Astrocyte of the cerebellum (primary cell): ENCODE data around the gene EGFLAM.

Source experiments
- DNase-seq: peaks from one replicate; pipeline ENCODE4 v3.0.0-alpha.2; 2011; ENCODE audit warnings: low read depth
- H3K4me3 ChIP-seq: 2 replicates; pipeline ENCODE4 v1.5.1; 2011; ENCODE audit warnings: mild to moderate bottlenecking, low read depth, low read length, moderate library complexity
- in situ Hi-C: cut with HindIII; loops from 2 replicates; pipeline ENCODE4 v1.10.0; 2017; ENCODE audit warnings: low sequenced_read_pairs
- TF ChIP-seq, protein P1 (sequence below): IDR thresholded peaks from 2 replicates; pipeline ENCODE4 v1.5.1; 2012; ENCODE audit warnings: low read length, low read depth, moderate library complexity, mild to moderate bottlenecking; ENCODE audit errors: missing control alignments

The EGFLAM gene

DNA sequence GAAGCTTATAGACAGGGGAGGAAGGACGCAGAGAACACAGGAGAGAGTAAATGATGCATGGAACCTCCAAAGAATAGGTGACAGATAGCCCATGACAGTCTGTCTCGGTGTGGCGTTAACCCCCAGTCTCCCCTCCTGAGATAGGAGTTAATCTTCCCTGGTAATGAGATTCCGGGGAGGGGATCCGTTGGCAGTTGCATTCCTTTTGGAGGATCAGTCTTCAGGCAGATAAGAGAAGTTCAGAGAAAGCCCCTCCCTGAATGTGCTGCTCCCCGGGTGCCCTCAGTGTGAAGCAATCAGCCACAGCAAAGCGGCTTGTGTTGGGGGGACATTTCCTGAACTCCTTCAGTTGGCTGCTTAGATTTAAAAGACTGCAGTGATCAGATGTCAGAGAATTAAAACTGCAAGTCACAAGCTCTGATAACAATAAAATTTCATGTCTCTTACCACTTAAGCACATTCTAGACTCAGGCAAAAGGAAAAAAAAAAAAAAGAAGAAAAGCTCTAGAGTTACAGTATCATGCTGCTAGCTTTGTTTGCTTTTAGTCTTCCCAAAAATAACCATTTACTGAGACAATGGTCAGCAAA, 121.1 kb downstream of the EGFLAM start:
- TF ChIP-seq, protein P1, sequence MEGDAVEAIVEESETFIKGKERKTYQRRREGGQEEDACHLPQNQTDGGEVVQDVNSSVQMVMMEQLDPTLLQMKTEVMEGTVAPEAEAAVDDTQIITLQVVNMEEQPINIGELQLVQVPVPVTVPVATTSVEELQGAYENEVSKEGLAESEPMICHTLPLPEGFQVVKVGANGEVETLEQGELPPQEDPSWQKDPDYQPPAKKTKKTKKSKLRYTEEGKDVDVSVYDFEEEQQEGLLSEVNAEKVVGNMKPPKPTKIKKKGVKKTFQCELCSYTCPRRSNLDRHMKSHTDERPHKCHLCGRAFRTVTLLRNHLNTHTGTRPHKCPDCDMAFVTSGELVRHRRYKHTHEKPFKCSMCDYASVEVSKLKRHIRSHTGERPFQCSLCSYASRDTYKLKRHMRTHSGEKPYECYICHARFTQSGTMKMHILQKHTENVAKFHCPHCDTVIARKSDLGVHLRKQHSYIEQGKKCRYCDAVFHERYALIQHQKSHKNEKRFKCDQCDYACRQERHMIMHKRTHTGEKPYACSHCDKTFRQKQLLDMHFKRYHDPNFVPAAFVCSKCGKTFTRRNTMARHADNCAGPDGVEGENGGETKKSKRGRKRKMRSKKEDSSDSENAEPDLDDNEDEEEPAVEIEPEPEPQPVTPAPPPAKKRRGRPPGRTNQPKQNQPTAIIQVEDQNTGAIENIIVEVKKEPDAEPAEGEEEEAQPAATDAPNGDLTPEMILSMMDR, result no peak
- no peak overlapping the region for H3K4me3 ChIP-seq
- DNase-seq, result no peak
- in situ Hi-C loops, result no loop called here

DNA sequence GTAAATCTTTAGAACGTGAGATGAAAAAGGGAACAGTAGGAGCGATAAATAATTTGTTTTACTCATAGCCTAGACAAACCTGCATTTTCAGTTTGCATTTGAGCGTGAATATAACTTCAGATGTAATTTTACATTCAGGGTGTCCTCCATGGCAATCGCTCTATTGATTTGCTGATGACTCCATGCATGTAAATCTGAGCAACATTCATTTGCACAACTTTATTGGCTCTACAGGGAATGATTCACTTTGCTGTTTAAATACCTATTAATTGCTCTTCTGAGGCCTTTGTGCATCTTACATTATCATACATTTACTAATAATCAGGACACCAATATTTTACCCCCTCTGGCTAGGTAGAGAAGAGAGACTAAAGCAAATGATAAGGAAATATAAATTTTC, 122.2 kb downstream of the EGFLAM start:
- in situ Hi-C loops, result no loop called here
- DNase-seq, result no peak
- TF ChIP-seq, protein P1, result no peak
- H3K4me3 ChIP-seq, result no peak overlapping the region

DNA sequence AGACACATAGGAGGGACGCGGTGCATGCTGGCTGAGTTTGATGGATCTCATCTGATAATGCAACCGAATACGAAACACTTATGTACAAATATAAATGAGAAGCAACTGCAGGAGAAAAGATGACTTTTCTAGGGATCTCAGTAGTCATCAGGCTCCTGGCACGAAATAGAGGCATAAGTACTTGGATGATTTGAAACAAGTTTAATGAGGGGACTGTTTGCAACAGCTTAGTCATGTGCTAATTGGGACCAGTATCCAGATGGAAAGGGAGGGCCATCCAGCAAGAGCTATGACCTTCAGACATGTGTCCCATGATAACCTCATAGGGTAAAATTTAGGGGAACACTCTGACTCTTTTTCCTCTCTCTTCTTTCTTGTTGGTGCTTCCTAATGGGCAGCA, 123.0 kb downstream of the EGFLAM start:
- DNase-seq, result no peak
- H3K4me3 ChIP-seq, result no peak overlapping the region
- in situ Hi-C loops, result no loop called here
- TF ChIP-seq, protein P1, result no peak

DNA sequence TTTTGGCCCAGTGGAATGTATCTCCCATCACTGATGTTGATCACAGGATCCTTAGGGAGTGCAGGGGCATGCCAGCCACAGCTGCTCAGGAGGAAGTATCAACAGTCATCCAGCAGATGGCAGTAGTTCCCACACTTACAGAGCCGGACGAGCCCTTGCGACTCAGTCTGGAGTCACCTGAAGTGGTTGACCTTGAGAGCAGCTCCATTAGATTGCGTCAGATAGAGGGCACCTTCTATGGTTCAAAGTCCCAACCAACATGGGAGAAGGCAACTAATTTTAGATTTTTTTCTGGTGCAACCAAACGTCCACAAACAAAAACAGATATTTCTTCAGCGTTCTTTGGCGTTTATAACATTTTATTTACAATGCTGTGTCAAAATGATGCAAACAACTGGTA, 124.5 kb downstream of the EGFLAM start:
- DNase-seq, result peak; percentile 49
- in situ Hi-C loops, result no loop called here
- TF ChIP-seq, protein P1, result peak; percentile 90
- no peak overlapping the region for H3K4me3 ChIP-seq

DNA sequence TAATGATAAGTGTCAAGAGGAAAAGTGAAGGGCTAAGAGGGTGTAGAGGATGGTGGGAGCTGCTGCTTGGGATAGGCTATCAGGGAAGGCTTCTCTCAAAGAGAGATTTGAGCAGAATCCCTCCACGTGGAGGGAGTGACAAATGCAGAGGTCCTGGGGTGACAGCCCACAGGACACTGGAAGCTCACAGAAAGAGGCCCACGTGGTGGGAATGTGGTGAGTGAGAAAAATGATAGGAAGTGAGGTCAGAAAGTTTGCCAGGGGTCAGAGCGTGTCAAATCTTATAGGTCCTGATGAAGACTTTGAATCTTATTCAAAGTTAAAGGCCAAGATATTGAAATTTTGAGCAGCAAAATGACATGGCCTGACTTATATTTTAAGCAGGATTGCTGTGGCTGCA, 125.3 kb downstream of the EGFLAM start:
- no peak for DNase-seq
- TF ChIP-seq, protein P1, result no peak
- in situ Hi-C loops, result no loop called here
- H3K4me3 ChIP-seq, result no peak overlapping the region

DNA sequence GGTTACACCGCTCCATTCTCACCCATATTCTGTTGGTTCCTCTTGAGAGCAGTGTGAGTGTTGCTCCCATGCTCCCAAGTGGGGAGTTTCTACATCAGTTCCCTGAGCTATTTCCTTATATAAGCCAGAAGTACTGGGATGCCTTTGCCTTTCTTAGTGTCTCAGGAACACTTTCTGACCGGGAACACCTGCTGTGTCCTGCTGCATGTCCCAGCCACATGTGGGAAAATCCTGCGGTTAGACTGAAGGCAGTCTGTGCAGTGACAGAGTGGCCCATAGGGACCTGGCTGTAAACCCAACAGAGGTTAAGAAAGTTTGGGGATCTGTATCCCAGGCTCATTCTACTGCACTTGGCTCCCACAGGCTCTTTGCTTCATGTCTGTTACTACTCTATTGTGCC, 126.0 kb downstream of the EGFLAM start:
- no peak overlapping the region for H3K4me3 ChIP-seq
- TF ChIP-seq, protein P1, result no peak
- no peak for DNase-seq
- in situ Hi-C loops, result no loop called here
